SIG-M5 treated with dmso at 0.1 percent for 504 hours (cell line): ENCODE data around the gene CCT7.

ENCODE experiments used
- DNase-seq: peaks from one replicate; lab custom pipeline; 2025; ENCODE audit not compliant: unreplicated experiment; lab: John Stamatoyannopoulos, UW

Gene CCT7

GRCh38 chr2:73266061-73266901 lies 32.2 kb downstream of the CCT7 start:
- no peak for DNase-seq

GRCh38 chr2:73267008-73267407 lies 32.9 kb downstream of the CCT7 start:
- no peak for DNase-seq

DNA sequence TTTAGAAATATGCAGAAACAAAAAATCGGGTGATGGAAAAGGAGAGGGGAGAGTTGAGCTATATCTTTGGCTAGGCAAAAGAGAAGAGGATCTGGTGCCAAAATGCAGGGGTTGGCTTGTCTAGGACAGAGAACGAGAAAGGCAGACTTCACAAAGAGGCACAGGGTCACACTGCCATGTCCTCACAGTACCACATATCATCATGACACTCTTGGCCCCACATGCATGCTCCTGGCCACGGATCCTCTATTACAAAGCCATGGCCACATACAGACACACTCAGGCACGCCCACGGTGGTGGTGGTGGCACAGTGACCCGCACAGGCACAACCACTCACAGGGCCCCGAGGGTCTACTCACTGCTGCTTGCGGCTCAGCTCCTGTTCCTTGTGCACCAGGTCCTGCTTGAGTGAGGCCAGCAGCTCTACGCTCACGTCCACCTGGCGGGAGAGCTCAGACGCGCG lies 34.3 kb downstream of the CCT7 start:
- DNase-seq, result no peak

GRCh38 chr2:73268830-73269685 lies 35.0 kb downstream of the CCT7 start:
- peak; percentile 31 for DNase-seq

GRCh38 chr2:73269686-73270465 lies 35.8 kb downstream of the CCT7 start:
- DNase-seq, result no peak

DNA sequence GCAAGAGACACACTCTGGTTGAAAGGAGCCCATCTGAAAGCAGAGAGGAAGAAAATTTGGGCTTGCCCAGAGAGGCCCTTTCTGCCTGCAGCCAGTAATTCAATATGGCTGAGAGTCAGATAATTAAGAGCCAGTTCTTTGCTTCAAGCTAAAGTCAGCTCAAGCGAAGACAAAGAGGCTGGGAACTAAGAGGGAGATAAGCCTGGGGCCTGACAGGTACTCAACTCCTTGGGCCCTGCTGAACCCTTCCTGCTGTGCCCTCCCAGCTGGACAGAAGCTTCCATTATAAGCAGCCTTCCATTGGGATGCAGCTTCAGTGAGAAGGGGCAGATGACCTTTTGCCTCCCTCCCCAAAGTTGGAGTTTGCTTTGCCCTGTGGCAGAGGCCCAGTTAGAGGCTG lies 38.2 kb downstream of the CCT7 start:
- DNase-seq, result no peak

DNA sequence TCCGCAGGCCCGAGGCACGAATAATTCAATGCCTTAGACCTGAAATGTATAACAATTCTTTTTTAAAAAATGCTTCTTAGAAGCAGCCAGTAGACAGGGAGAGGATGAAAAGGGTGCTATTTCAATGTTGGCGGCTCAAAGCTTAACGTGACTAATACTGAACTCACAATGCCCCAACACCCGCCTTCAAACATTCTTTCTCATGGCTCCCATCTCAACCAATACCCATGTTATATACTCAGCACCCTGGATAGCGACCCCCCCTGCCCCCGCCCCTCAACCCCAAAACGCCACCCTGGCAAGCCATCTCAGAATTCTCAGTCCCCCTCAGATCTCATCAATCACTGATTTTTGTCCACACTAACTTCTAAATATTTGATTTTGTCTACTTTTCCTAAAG lies 45.7 kb downstream of the CCT7 start:
- no peak for DNase-seq

- DNase-seq, result no peak
These were observed 47.1 kb downstream of the CCT7 start for GRCh38 chr2:73281244-73281643.

GRCh38 chr2:73282924-73283544 lies 48.9 kb downstream of the CCT7 start:
- no peak for DNase-seq

- DNase-seq, result peak; percentile 24
These were observed 49.6 kb downstream of the CCT7 start for GRCh38 chr2:73283545-73284295.

DNA sequence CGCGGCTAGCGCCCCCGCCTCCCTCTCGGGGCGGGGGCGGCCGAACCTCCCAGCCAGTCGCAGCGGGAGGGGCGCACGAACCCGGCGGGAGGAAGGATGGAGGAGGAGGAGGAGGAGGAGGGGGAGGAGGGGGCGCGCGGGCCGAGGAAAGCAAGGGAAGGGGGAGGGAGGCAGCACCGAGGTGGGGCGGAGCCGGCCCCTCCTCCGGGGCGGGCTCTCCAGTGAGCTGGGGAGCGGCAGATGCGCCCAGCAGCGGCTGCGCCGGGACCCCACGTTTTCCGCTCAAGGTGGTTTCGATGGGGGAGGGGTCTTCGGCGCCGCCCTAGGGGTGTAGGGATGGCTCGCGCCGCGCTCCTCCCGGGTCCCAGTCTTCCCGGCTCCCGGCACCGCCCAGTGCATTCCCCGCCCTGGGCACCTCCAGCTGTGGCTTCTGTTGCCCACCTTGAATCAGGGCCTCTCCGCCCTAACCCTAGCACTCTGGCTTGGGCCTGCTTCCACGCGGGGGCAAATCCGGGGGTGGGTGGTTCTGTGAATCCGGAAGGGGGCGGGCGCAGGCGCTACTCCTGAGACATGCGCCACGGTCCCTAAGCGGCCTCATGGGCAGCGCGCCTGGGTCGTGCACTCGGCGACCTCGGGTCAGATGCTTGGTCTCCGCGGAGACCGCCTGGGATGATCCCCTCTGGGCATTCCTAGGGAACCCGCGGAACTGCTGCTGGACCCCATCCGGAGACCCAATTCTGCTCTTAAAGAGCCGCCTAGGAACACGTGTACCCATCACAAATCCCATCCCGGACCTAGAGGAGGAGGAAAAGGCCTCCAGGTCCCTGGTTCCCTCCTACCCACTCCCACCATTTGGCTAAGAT lies 50.4 kb downstream of the CCT7 start, which contains the start of gene FBXO41:
FBXO41 (minus strand) TSS at position 183 of the 863 bp plus-strand sequence. CDS start 14,848 bp downstream, outside the sequence.
- DNase-seq, result peak; percentile 86

GRCh38 chr2:73285159-73285739 lies 51.1 kb downstream of the CCT7 start:
- peak; percentile 96 for DNase-seq

- no peak for DNase-seq
These were observed 52.1 kb downstream of the CCT7 start for GRCh38 chr2:73286134-73286655.

GRCh38 chr2:73289304-73289703 lies 55.2 kb downstream of the CCT7 start:
- no peak for DNase-seq

DNA sequence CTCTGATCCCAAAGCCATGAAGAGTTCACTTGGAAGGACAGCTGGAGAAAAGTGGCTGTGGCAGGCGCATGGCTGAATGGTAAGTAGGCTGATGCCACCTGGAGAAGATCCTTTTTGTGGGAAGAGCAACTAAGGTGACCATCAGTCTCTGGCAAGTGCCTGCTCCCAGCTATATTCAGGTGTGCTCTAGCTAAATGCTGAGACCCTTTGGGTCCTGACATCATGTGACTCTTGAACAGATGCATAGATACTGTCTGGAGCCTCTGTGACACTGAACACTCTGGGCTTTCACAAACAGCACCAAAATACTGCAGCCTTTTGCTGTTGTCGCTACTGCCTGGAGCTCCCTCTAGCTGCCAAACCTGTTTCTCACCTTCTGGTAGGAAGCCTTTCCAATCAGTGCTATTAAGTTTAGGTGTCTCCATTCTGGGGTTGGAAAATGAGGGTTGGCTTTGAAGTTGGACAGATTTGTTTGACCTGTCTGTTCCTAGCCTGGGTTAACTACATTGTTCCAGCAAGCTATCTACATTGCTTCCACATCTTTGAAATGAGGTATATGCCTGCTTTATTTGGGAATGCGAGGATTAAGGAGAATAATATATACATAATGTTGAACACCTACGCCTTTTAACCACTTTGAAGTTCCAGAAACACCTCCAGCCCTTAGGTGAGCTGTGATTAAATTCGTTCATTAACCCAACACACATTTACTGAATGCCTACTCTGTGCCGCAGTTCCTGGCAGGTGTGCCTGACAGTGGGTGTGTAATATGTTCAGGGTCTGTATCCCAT lies 56.1 kb downstream of the CCT7 start:
- DNase-seq, result peak; percentile 74

GRCh38 chr2:73291093-73291460 lies 57.0 kb downstream of the CCT7 start:
- DNase-seq, result peak; percentile 79

DNA sequence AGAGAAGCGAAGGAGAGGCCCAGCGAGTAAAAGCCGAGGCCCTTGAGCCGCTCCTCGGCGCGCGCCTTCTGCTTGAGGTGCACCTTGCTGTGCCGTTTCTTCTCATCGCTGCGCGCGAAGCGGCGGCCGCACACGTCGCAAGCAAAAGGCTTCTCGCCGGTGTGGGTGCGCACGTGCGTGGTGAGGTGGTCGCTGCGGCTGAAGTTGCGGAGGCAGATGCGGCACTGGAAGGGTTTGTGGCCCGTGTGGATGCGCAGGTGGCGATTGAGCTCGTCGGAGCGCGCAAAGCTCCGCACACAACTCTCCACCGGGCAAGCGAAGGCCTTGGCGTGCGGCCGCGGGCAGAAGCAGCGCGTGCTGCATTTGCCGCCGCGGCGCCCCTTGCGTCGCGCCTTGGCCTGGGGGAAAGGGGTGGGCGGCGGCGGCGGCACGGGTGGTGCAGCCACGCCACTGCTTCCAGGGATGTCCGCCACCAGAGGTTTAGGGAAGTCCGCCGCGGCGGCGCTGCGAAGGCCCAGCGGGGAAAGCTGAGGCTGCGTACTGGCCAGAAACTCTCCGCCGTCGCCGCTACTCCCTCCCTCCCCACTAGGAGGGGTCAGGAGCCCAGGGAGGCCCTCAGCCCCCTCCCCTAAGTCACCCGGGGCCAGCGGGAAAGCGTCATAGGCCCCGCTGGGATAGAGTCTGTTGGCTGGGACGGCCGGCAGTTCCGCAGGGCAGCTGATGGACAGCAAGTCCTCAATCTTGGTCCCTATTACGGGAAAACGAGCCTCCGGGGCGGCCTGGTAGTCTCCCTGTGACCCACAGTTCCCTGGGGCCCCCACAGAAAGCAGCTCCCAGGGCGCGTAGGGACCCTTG lies 57.6 kb downstream of the CCT7 start:
- peak; percentile 16 for DNase-seq
